HG03066 (cell line): Measurements from ENCODE around the gene HOXA11.

Experiments used
- ATAC-seq: cut with Tn5 transposase; IDR thresholded peaks from one replicate; pipeline ENCODE4 v1.9.1; 2021; ENCODE audit warnings: low read depth; ENCODE audit not compliant: unreplicated experiment

HOXA11 gene

GRCh38 chr7:27159266-27160144 lies 25.5 kb downstream of the HOXA11 start:
- ATAC-seq: no peak

- ATAC-seq: no peak
Observed at GRCh38 chr7:27158436-27159265, 26.4 kb downstream of the HOXA11 start.

- no peak for ATAC-seq
Observed at GRCh38 chr7:27157702-27158431, 27.2 kb downstream of the HOXA11 start.

- no peak for ATAC-seq
Observed at GRCh38 chr7:27156916-27157701, 27.9 kb downstream of the HOXA11 start.

GRCh38 chr7:27156508-27156898 lies 28.5 kb downstream of the HOXA11 start, which contains the start of gene HOXA7:
Gene HOXA7, minus strand, starts transcription at chr7:27156675. Its CDS starts 130 bp downstream, at chr7:27156545.
- ATAC-seq: no peak

- no peak for ATAC-seq
Observed at GRCh38 chr7:27155816-27156507, 29.1 kb downstream of the HOXA11 start.

- ATAC-seq: no peak
Observed at GRCh38 chr7:27154901-27155815, 29.9 kb downstream of the HOXA11 start.

- ATAC-seq: no peak
Observed at GRCh38 chr7:27154369-27154768, 30.7 kb downstream of the HOXA11 start.

- ATAC-seq: no peak
Observed at GRCh38 chr7:27153526-27153925, 31.5 kb downstream of the HOXA11 start.

- ATAC-seq: no peak
Observed at GRCh38 chr7:27152816-27153442, 32.1 kb downstream of the HOXA11 start.

- no peak for ATAC-seq
Observed at GRCh38 chr7:27151931-27152815, 32.9 kb downstream of the HOXA11 start, which contains the start of gene HOXA3. Gene HOXA3, minus strand, starts transcription at chr7:27152583. Its CDS starts 41,943 bp downstream, at chr7:27110640.

- no peak for ATAC-seq
Observed at GRCh38 chr7:27151341-27151930, 33.6 kb downstream of the HOXA11 start.

- ATAC-seq: peak; percentile 71
Observed at GRCh38 chr7:27150568-27151340, 34.3 kb downstream of the HOXA11 start.

GRCh38 chr7:27149842-27150567 lies 35.0 kb downstream of the HOXA11 start:
- ATAC-seq: peak; percentile 10
